ENCODE measurements around the gene GNG10. TPM values are rescaled to one million over a fixed set of nuclear protein-coding genes. Genes with fewer than 3 reads are reported as not detected.
"Not testable (repeated sequence)": the region's sequence is repeated elsewhere in the genome, so short reads cannot be mapped to it uniquely, and the experiment has no call there.

The GNG10 gene
- polyA plus RNA-seq (2013), result 34.9 and 37.4 TPM in 2 replicates

DNA sequence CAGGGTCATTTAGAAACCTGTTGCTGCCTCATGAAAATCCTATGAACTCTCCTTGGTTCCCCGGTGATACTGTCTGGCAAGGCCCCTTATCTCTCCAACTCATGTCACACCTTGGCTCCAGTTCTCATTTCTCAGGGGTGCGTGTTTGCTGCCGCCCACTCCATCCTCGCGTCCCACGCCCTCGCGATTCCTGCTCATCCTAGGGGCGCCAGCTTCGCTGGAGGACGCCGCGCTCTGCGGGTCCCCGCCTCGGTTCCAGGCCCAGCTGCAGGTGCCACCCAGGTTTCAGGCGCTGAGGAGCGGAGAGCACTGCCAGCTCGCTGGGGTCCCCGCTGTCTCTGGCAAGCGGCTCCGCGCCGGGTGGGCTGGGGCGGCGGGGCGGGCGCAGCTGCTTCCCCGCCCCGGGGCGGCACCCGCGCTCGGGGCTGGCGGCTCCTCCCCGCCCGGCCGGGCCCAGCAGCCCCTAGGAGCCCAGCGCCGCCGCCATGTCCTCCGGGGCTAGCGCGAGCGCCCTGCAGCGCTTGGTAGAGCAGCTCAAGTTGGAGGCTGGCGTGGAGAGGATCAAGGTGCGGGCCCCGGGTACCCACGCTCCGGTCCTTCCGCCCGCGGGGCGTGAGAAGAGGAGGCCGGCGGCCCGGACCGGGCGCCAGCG, at the start of gene GNG10:
GNG10 (plus strand) TSS at position 456 of the 652 bp plus-strand sequence; CDS start at position 486, 30 bp downstream.
- peaks cover 7% of the 10 kb centered on the region for H3K79me1 ChIP-seq (ENCODE audit: low read length)
- no peaks in the 10 kb centered on the region for H3K27me3 ChIP-seq (ENCODE audit: insufficient read depth, low read length)
- peak within 1 kb of the TSS; percentile 100 for H3K4me2 ChIP-seq (ENCODE audit: low read length)
- H3K79me2 ChIP-seq (ENCODE audit: control insufficient read depth, insufficient read depth, low read length, poor library complexity), result peaks cover 6% of the 10 kb centered on the region
- peak within 1 kb of the TSS; percentile 75 for H3K18ac ChIP-seq (ENCODE audit: low read length)
- peak within 1 kb of the TSS; percentile 83 for H3K27ac ChIP-seq (ENCODE audit: low read depth, low read length)
- no CpG with 5 or more reads among the region's 61 CpGs for WGBS (ENCODE audit: extremely low coverage, insufficient coverage, insufficient read length)
- H4K91ac ChIP-seq (ENCODE audit: low read depth, low read length), result peak within 1 kb of the TSS; percentile 62
- no peak within 1 kb of the TSS for H3K23ac ChIP-seq (ENCODE audit: low read length)
- peak within 1 kb of the TSS; percentile 68 for H2BK120ac ChIP-seq (ENCODE audit: insufficient read depth, low read length, poor library complexity)
- DNase-seq, result peak; percentile 61 to 79
- H4K8ac ChIP-seq (ENCODE audit: low read depth, low read length), result peak within 1 kb of the TSS; percentile 89
- H2BK5ac ChIP-seq (ENCODE audit: low read depth, low read length, poor library complexity), result peak within 1 kb of the TSS; percentile 87
- peak within 1 kb of the TSS; percentile 59 for H4K12ac ChIP-seq (ENCODE audit: low read depth, low read length)
- peak within 1 kb of the TSS; percentile 77 for H3K9ac ChIP-seq (ENCODE audit: low read length)
- H3K36me3 ChIP-seq (ENCODE audit: control insufficient read depth in 1 of 2, insufficient read depth in 2 of 2, low read length in 2 of 2), result no peaks in the 10 kb centered on the region
- peak within 1 kb of the TSS; percentile 76 for H2BK12ac ChIP-seq (ENCODE audit: low read length)
- H3K4ac ChIP-seq (ENCODE audit: low read depth, low read length), result peak within 1 kb of the TSS; percentile 82
- peak within 1 kb of the TSS; percentile 78 for H3K4me3 ChIP-seq (ENCODE audit: low read depth, low read length)
- no peaks in the 10 kb centered on the region for H3K9me3 ChIP-seq (ENCODE audit: insufficient read depth, low read depth, low read length)
- H2AK5ac ChIP-seq (ENCODE audit: low read length), result peak within 1 kb of the TSS; percentile 86
- H3K14ac ChIP-seq (ENCODE audit: low read length), result peak within 1 kb of the TSS; percentile 90
- peaks cover 4 to 16% of the 10 kb centered on the region in 2 experiments for H3K4me1 ChIP-seq (ENCODE audit: control insufficient read depth in 1 of 2, insufficient read depth in 2 of 2, low read length in 2 of 2)
- peak within 1 kb of the TSS; percentile 71 for H2AFZ ChIP-seq (ENCODE audit: insufficient read depth, low read length, poor library complexity)

DNA sequence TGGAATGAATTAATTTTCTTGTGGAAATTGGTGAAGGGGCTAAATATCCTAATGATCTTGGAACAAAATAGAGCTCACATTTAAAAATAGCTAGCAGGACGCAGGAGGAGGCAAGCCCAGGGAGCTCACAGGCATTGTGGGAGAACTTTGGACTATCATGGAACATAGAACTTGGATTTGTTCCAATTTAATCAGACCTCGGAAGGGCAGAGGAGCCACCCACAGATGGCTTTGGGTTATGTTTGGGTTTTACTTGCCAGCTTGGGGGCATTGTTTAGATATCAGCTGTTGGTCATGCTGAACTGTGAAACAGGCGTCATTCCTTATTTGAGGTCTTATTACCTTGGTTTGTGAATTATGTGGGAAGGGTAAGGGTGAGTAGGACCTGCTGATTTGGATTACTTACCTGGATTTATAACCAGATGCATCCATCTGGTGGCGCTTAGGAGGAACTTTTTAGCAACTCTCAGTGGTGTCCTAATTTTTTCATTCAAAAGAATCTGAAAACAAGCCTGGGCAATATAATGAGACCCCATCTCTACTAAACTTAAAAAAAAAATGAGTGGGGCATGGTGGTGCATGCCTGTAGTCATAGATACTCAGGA, 47.9 kb upstream of the GNG10 start:
- Histone ChIP-seq H3K9ac (ENCODE audit: low read length) (no peak overlapping the region), H3K9me3 (ENCODE audit: insufficient read depth, low read depth, low read length) (peaks cover 2% of the 10 kb centered on the region), H3K4ac (ENCODE audit: low read depth, low read length) (no peak overlapping the region), H2AK5ac (ENCODE audit: low read length) (no peak overlapping the region), H2AFZ (ENCODE audit: insufficient read depth, low read length, poor library complexity) (no peak overlapping the region), H2BK5ac (ENCODE audit: low read depth, low read length, poor library complexity) (no peak overlapping the region), H3K79me2 (ENCODE audit: control insufficient read depth, insufficient read depth, low read length, poor library complexity) (no peaks in the 10 kb centered on the region), H3K4me2 (ENCODE audit: low read length) (no peak overlapping the region), H3K18ac (ENCODE audit: low read length) (no peak overlapping the region), H3K27me3 (ENCODE audit: insufficient read depth, low read length) (no peaks in the 10 kb centered on the region), H4K8ac (ENCODE audit: low read depth, low read length) (no peak overlapping the region), H3K23ac (ENCODE audit: low read length) (no peak overlapping the region), H3K4me3 (ENCODE audit: low read depth, low read length) (no peak overlapping the region), H4K91ac (ENCODE audit: low read depth, low read length) (no peak overlapping the region), H3K79me1 (ENCODE audit: low read length) (no peaks in the 10 kb centered on the region), H4K12ac (ENCODE audit: low read depth, low read length) (no peak overlapping the region), H3K4me1 (ENCODE audit: control insufficient read depth in 1 of 2, insufficient read depth in 2 of 2, low read length in 2 of 2) (peaks cover 0 to 2% of the 10 kb centered on the region in 2 experiments), H3K27ac (ENCODE audit: low read depth, low read length) (no peak overlapping the region), H3K14ac (ENCODE audit: low read length) (no peak overlapping the region), H2BK120ac (ENCODE audit: insufficient read depth, low read length, poor library complexity) (no peak overlapping the region), H2BK12ac (ENCODE audit: low read length) (no peak overlapping the region), H3K36me3 (ENCODE audit: control insufficient read depth in 1 of 2, insufficient read depth in 2 of 2, low read length in 2 of 2) (no peaks in the 10 kb centered on the region)
- no CpG with 5 or more reads among the region's 4 CpGs for WGBS (ENCODE audit: extremely low coverage, insufficient coverage, insufficient read length)
- no peak for DNase-seq

DNA sequence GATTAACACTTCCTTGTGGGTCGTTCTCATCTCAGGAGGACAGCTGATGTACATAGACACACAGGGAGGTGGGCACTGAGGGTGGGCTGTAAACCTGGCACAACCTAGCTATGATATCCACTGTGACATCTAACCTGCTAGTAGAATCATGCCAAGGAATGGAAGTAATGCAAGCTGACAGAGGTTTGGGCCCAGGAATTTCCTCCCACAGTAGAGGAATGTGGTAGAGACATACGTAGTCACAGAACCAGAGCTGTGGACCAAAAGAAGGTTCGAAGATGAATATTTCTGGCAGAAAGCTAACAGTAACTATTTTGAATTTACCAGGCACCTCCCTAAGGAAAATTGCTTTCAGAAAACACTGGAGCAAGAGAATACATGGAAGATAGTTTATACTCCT, 45.5 kb upstream of the GNG10 start:
- no peak overlapping the region for H3K4me3 ChIP-seq (ENCODE audit: low read depth, low read length)
- H3K79me1 ChIP-seq (ENCODE audit: low read length), result no peaks in the 10 kb centered on the region
- no peak overlapping the region for H3K14ac ChIP-seq (ENCODE audit: low read length)
- H3K9ac ChIP-seq (ENCODE audit: low read length), result no peak overlapping the region
- H3K9me3 ChIP-seq (ENCODE audit: insufficient read depth, low read depth, low read length), result peaks cover 2% of the 10 kb centered on the region
- H3K27me3 ChIP-seq (ENCODE audit: insufficient read depth, low read length), result no peaks in the 10 kb centered on the region
- H3K23ac ChIP-seq (ENCODE audit: low read length), result no peak overlapping the region
- no peak for DNase-seq
- no peak overlapping the region for H2BK120ac ChIP-seq (ENCODE audit: insufficient read depth, low read length, poor library complexity)
- no peak overlapping the region for H4K8ac ChIP-seq (ENCODE audit: low read depth, low read length)
- H3K27ac ChIP-seq (ENCODE audit: low read depth, low read length), result no peak overlapping the region
- no peaks in the 10 kb centered on the region for H3K36me3 ChIP-seq (ENCODE audit: control insufficient read depth in 1 of 2, insufficient read depth in 2 of 2, low read length in 2 of 2)
- H3K4me2 ChIP-seq (ENCODE audit: low read length), result no peak overlapping the region
- H3K4me1 ChIP-seq (ENCODE audit: control insufficient read depth in 1 of 2, insufficient read depth in 2 of 2, low read length in 2 of 2), result peaks cover 0 to under 1% of the 10 kb centered on the region in 2 experiments
- H2BK5ac ChIP-seq (ENCODE audit: low read depth, low read length, poor library complexity), result no peak overlapping the region
- no peak overlapping the region for H4K12ac ChIP-seq (ENCODE audit: low read depth, low read length)
- no peak overlapping the region for H2BK12ac ChIP-seq (ENCODE audit: low read length)
- H3K18ac ChIP-seq (ENCODE audit: low read length), result no peak overlapping the region
- H2AK5ac ChIP-seq (ENCODE audit: low read length), result no peak overlapping the region
- no peak overlapping the region for H3K4ac ChIP-seq (ENCODE audit: low read depth, low read length)
- H2AFZ ChIP-seq (ENCODE audit: insufficient read depth, low read length, poor library complexity), result no peak overlapping the region
- no peaks in the 10 kb centered on the region for H3K79me2 ChIP-seq (ENCODE audit: control insufficient read depth, insufficient read depth, low read length, poor library complexity)
- H4K91ac ChIP-seq (ENCODE audit: low read depth, low read length), result no peak overlapping the region
- WGBS (ENCODE audit: extremely low coverage, insufficient coverage, insufficient read length), result no CpG with 5 or more reads among the region's 3 CpGs

DNA sequence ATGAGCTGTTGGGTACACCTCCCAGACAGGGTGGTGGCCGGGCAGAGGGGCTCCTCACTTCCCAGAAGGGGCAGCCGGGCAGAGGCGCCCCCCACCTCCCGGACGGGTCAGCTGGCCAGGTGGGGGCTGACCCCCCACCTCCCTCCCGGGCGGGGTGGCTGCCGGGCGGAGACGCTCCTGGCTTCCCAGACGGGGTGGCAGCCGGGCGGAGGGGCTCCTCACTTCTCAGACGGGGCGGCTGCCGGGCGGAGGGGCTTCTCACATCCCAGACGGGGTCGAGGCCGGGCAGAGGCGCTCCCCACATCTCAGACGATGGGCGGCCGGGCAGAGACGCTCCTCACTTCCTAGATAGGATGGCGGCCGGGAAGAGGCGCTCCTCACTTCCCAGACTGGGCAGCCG, 44.1 kb upstream of the GNG10 start:
- WGBS (ENCODE audit: extremely low coverage, insufficient coverage, insufficient read length), result no CpG with 5 or more reads among the region's 29 CpGs
- not testable (repeated sequence) for H3K14ac ChIP-seq (ENCODE audit: low read length); H3K4me1 ChIP-seq (ENCODE audit: control insufficient read depth in 1 of 2, insufficient read depth in 2 of 2, low read length in 2 of 2); H4K8ac ChIP-seq (ENCODE audit: low read depth, low read length); H2BK120ac ChIP-seq (ENCODE audit: insufficient read depth, low read length, poor library complexity); H2AFZ ChIP-seq (ENCODE audit: insufficient read depth, low read length, poor library complexity); H2AK5ac ChIP-seq (ENCODE audit: low read length); H3K23ac ChIP-seq (ENCODE audit: low read length); H3K79me2 ChIP-seq (ENCODE audit: control insufficient read depth, insufficient read depth, low read length, poor library complexity); H3K4ac ChIP-seq (ENCODE audit: low read depth, low read length); H4K12ac ChIP-seq (ENCODE audit: low read depth, low read length); H2BK5ac ChIP-seq (ENCODE audit: low read depth, low read length, poor library complexity); H4K91ac ChIP-seq (ENCODE audit: low read depth, low read length); H3K4me3 ChIP-seq (ENCODE audit: low read depth, low read length); H3K27me3 ChIP-seq (ENCODE audit: insufficient read depth, low read length); H3K4me2 ChIP-seq (ENCODE audit: low read length); H3K79me1 ChIP-seq (ENCODE audit: low read length); H3K27ac ChIP-seq (ENCODE audit: low read depth, low read length); H3K18ac ChIP-seq (ENCODE audit: low read length); DNase-seq; H3K9ac ChIP-seq (ENCODE audit: low read length); H2BK12ac ChIP-seq (ENCODE audit: low read length); H3K9me3 ChIP-seq (ENCODE audit: insufficient read depth, low read depth, low read length); H3K36me3 ChIP-seq (ENCODE audit: control insufficient read depth in 1 of 2, insufficient read depth in 2 of 2, low read length in 2 of 2)

Data from trophoblast cell (in vitro differentiated cells and primary cell).